K562 (cell line): Measurements from ENCODE around the gene GIPC3. TPM values are rescaled to one million over a fixed set of nuclear protein-coding genes. Genes with fewer than 3 reads are reported as not detected.

ENCODE experiments used
- ARHGAP35 ChIP-seq: fragments of 450-650 bp; IDR thresholded peaks from 2 replicates; pipeline ENCODE4 v1.6.1; 2018; ENCODE audit not compliant: partially characterized antibody
- BCOR ChIP-seq: fragments of 450-650 bp; IDR thresholded peaks from 2 replicates; pipeline ENCODE4 v1.6.1; 2016
- CBX1 ChIP-seq: sonication (generic); IDR thresholded peaks from 2 replicates; pipeline ENCODE4 v1.6.1; 2016; ENCODE audit warnings: antibody characterized with exemption, low read depth, mild to moderate bottlenecking
- DACH1 ChIP-seq: fragments of 450-650 bp; IDR thresholded peaks from 2 replicates; pipeline ENCODE4 v1.6.1; 2018; ENCODE audit not compliant: partially characterized antibody
- HDAC1 ChIP-seq, 2 experiments: fragments of 450-650 bp; IDR thresholded peaks; 2 replicates each; pipeline ENCODE4 v1.6.1; 2016 to 2017; ENCODE audit warnings: inconsistent platforms in 1 of 2, mild to moderate bottlenecking in 1 of 2, moderate library complexity in 1 of 2
- HNRNPL ChIP-seq: fragments of 200-400 bp; formaldehyde crosslinking; IDR thresholded peaks from 2 replicates; pipeline ENCODE4 v1.6.1; 2017; ENCODE audit warnings: low read depth, mild to moderate bottlenecking, low read length
- ILK ChIP-seq: fragments of 450-650 bp; IDR thresholded peaks from 2 replicates; pipeline ENCODE4 v1.6.1; 2016; ENCODE audit warnings: missing genetic modification characterization, low read depth, mild to moderate bottlenecking, missing compliant biosample characterization, moderate library complexity, borderline replicate concordance
- JUND ChIP-seq, 2 experiments: IDR thresholded peaks; 2 replicates in 1 of 2; 3 replicates in 1 of 2; pipeline ENCODE4 v1.6.1; 2011; ENCODE audit warnings: borderline replicate concordance in 2 of 2, low read depth in 2 of 2, low read length in 2 of 2, improper control_type of control experiment in 1 of 2, missing biosample characterization in 1 of 2, missing genetic modification characterization in 1 of 2, missing genetic modification reagents in 1 of 2
- KDM1A ChIP-seq, 2 experiments: fragments of 450-650 bp; IDR thresholded peaks; 2 replicates each; pipeline ENCODE4 v1.6.1; 2016; ENCODE audit warnings: mild to moderate bottlenecking in 2 of 2
- POLR2H ChIP-seq: IDR thresholded peaks from 2 replicates; pipeline ENCODE4 v1.6.1; 2016; ENCODE audit warnings: missing genetic modification characterization, low read depth, mild to moderate bottlenecking, control low read depth, missing compliant biosample characterization, moderate library complexity
- RAD21 ChIP-seq, 2 experiments: fragments of 250-450 bp in 1 of 2; fragments of 450-650 bp in 1 of 2; sonication (Bioruptor Pico) in 1 of 2; formaldehyde crosslinking in 1 of 2; IDR thresholded peaks in 1 of 2; conservative IDR thresholded peaks in 1 of 2; 2 replicates each; pipeline versions ENCODE4 v1.4.0 to v1.8.0; 2020 to 2022; ENCODE audit warnings: mild to moderate bottlenecking in 2 of 2, moderate library complexity in 1 of 2
- RBM14 ChIP-seq: fragments of 200-400 bp; formaldehyde crosslinking; IDR thresholded peaks from 2 replicates; pipeline ENCODE4 v1.6.1; 2018; ENCODE audit warnings: low read depth, mild to moderate bottlenecking, low read length, moderate library complexity, borderline replicate concordance; ENCODE audit not compliant: insufficient read depth
- SRSF3 ChIP-seq: fragments of 200-400 bp; formaldehyde crosslinking; IDR thresholded peaks from 2 replicates; pipeline ENCODE4 v1.6.1; 2016; ENCODE audit warnings: mild to moderate bottlenecking, low read length, moderate library complexity; ENCODE audit not compliant: insufficient read depth
- TEAD2 ChIP-seq: fragments of 450-650 bp; IDR thresholded peaks from 2 replicates; pipeline ENCODE4 v1.6.1; 2016; ENCODE audit warnings: missing genetic modification characterization, control low read depth, missing compliant biosample characterization
- YY1 ChIP-seq, 3 experiments: IDR thresholded peaks; 2 replicates each; pipeline ENCODE4 v1.6.1; 2011; ENCODE audit warnings: low read length in 2 of 3, mild to moderate bottlenecking in 2 of 3, moderate library complexity in 2 of 3, borderline replicate concordance in 1 of 3, control low read depth in 1 of 3, low read depth in 1 of 3; ENCODE audit not compliant: insufficient read depth in 3 of 3, insufficient replicate concordance in 2 of 3, control insufficient read depth in 1 of 3, insufficient read length in 1 of 3; ENCODE audit errors: extremely low read depth in 1 of 3
- ZFPM2 ChIP-seq: fragments of 250-450 bp; sonication (Bioruptor Pico); IDR thresholded peaks from 2 replicates; pipeline ENCODE4 v1.5.1; 2022; ENCODE audit warnings: mild to moderate bottlenecking
- ZNF77 ChIP-seq: fragments of 250-450 bp; sonication (Bioruptor Pico); IDR thresholded peaks from 2 replicates; pipeline ENCODE4 v1.5.0; 2020
- polyA plus RNA-seq, 8 experiments: library from polyadenylated mRNA; depleted of rRNA in 4 of 8; stranded (reverse) in 5 of 8; unstranded in 3 of 8; fragments of >200 nt; fragmentation: Nextera tagmentation in 2 of 8; fragmentation: Illumina TruSeq in 1 of 8; extraction: Ambion mirVana in 2 of 8; extraction: Trizol in 1 of 8; gene quantifications; 2 replicates each; pipeline versions ENCODE4 v1.2.1 to v1.2.3, GENCODE V29; 2011 to 2014; ENCODE audit warnings: inconsistent platforms in 1 of 8, missing spikeins in 1 of 8
- total RNA-seq, 7 experiments: library from RNA; depleted of rRNA in 6 of 7; stranded (reverse); fragments of >200 nt in 6 of 7; fragmentation: Illumina TruSeq in 2 of 7; extraction: Trizol in 2 of 7; gene quantifications; 2 replicates each; pipeline versions ENCODE4 v1.2.1 to v1.2.3, GENCODE V29; 2011 to 2021; ENCODE audit warnings: low replicate concordance in 1 of 7
- TF ChIP-seq, protein P1 (sequence below): fragments of 450-650 bp; formaldehyde crosslinking; conservative IDR thresholded peaks from 2 replicates; pipeline ENCODE4 v1.4.0; 2022; ENCODE audit warnings: mild to moderate bottlenecking, missing genetic modification characterization
- TF ChIP-seq, protein P2 (sequence below): sonication (generic); formaldehyde crosslinking; IDR thresholded peaks from 2 replicates; pipeline ENCODE4 v1.8.1; 2023; ENCODE audit warnings: mild to moderate bottlenecking, missing genetic modification reagents, moderate library complexity

Gene GIPC3
- total and polyA plus RNA-seq, 9 of the 15 experiments (the other 6 are each of a cell fraction or from before 2014, with no cell fraction given): 0.03 to 3.6 (median 1.5) TPM; not detected in 1

DNA sequence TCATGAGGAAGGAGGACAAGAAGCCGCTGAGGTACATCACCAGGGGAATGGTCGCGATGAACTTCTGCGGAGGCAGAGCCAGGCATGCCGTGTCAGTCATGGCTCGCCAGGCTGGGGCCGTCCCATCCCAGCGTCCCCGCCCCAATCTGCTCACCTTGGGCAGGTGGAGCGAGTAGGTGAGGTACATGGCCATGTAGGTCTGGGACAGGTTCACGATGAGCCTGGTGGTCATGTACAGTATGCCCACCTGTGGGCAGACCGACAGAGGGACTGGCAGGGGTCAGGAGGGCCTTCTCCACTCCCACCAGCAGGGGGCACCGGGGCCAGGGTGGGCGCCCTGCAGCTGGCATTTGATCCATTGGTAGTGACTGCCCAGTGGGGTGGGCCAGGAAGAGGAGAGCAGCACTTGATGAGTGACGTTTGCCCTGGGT is 38.0 kb upstream of the GIPC3 start (continued):
- no peak for TF ChIP-seq DACH1
- TF ChIP-seq HDAC1 (IDR thresholded peaks at IDR 0.05): no peak
- TF ChIP-seq, protein P1, sequence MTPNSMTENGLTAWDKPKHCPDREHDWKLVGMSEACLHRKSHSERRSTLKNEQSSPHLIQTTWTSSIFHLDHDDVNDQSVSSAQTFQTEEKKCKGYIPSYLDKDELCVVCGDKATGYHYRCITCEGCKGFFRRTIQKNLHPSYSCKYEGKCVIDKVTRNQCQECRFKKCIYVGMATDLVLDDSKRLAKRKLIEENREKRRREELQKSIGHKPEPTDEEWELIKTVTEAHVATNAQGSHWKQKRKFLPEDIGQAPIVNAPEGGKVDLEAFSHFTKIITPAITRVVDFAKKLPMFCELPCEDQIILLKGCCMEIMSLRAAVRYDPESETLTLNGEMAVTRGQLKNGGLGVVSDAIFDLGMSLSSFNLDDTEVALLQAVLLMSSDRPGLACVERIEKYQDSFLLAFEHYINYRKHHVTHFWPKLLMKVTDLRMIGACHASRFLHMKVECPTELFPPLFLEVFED (CRISPR knock-in tag): no peak
- no peak for TF ChIP-seq ILK (tag)
- 0 out of 2 replicates have a peak, but pooled peaks have one; percentile 58 for TF ChIP-seq CBX1
- TF ChIP-seq ARHGAP35: no peak
- no peak for TF ChIP-seq JUND (IDR thresholded peaks at IDR 0.05; ENCODE audit: borderline replicate concordance, low read depth, low read length)
- no peak for TF ChIP-seq JUND (tag; IDR thresholded peaks at IDR 0.05; ENCODE audit: borderline replicate concordance, low read depth, low read length)
- no peak for TF ChIP-seq TEAD2 (tag)
- 0 out of 2 replicates have a peak, but pooled peaks have one; percentile 71 for TF ChIP-seq HNRNPL
- TF ChIP-seq ZFPM2 (CRISPR knock-in tag): no peak
- TF ChIP-seq ZNF77 (CRISPR knock-in tag): no peak
- TF ChIP-seq, protein P2, sequence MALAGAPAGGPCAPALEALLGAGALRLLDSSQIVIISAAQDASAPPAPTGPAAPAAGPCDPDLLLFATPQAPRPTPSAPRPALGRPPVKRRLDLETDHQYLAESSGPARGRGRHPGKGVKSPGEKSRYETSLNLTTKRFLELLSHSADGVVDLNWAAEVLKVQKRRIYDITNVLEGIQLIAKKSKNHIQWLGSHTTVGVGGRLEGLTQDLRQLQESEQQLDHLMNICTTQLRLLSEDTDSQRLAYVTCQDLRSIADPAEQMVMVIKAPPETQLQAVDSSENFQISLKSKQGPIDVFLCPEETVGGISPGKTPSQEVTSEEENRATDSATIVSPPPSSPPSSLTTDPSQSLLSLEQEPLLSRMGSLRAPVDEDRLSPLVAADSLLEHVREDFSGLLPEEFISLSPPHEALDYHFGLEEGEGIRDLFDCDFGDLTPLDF: no peak
- peak; percentile 82 for TF ChIP-seq BCOR
- TF ChIP-seq RAD21 (CRISPR knock-in tag; conservative IDR thresholded peaks at IDR 0.05 in 1 of 2, IDR thresholded peaks at IDR 0.05 in 1 of 2): peak in 1 of 2 experiments; percentile 34; a peak in 2 of 4 replicates
- no peak for TF ChIP-seq SRSF3
- no peak for TF ChIP-seq YY1 (IDR thresholded peaks at IDR 0.05; ENCODE audit: borderline replicate concordance in 1 of 3, control insufficient read depth in 1 of 3, extremely low read depth in 1 of 3, insufficient read depth in 3 of 3, insufficient read length in 1 of 3, insufficient replicate concordance in 2 of 3, low read depth in 1 of 3, low read length in 2 of 3)
- no peak for TF ChIP-seq POLR2H (tag)
- peak in 1 of 2 experiments; percentile 51; a peak in 1 of 4 replicates for TF ChIP-seq KDM1A (IDR thresholded peaks at IDR 0.05)
- TF ChIP-seq RBM14: no peak
